LHCN-M2 (cell line): ENCODE data around the gene RBM33. TPM values are rescaled to one million over a fixed set of nuclear protein-coding genes. Genes with fewer than 3 reads are reported as not detected.

Source experiments
- DNase-seq: peaks from one replicate; pipeline ENCODE4 v3.0.0-alpha.2; 2012; ENCODE audit warnings: low read depth
- total RNA-seq: library from RNA; depleted of rRNA; stranded (reverse); fragments of >200 nt; gene quantifications from 2 replicates; pipeline ENCODE4 v1.2.3, GENCODE V29; 2014; rRNA removed

RBM33 gene
- total RNA-seq, 1 experiment from 2014 or later = 30.8 TPM

DNA sequence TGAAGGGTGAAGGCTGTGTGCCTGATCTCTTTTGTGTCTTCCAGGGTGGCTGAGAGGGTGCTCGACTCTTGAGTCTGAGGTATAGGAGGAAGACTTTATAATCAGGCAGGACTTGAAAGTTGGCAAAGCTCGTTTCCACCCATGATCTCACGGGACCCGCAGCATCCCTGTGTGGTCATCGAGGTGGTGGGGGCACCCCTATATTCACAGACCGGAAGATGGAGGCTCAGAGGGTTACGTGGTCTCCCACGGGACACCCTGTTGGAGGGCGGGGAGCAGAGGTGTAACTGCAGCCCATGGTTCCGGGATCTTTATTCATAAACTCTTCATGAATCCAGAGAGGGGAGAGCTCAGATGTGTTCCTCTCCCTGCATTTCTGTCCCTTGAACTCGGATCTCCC lies 177.4 kb downstream of the RBM33 start:
- no peak for DNase-seq

DNA sequence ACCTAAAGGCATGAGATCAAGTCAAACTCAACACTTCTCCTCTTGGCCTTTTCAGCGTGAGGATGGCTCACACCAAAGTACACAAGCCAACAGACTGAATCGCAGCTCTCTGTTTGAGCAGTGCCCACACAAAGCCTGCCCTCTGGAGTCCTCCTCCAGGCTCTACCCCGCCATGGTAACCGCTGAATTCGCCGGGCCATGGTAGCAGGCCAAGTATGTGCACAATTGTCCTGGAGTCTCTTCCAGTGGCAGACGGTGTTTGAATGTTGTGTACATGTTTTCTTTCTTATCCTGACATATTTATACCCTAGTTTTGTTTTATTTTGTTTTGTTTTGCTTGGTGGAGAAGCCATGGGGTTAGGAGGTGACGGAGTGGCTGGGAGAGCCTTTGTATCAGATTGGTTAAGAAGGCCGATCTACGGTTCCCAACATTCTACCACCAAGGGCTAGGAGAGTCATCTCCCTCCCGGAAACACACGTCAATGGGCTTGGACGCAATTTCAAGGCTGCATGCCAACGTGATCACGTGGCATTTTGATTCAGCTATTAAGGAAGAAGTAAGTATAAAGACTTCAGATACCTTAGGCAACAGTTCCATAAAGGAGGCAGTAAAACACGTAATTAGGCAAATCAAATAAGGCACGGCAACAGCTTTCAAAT lies 179.9 kb downstream of the RBM33 start:
- DNase-seq = peak; percentile 35

DNA sequence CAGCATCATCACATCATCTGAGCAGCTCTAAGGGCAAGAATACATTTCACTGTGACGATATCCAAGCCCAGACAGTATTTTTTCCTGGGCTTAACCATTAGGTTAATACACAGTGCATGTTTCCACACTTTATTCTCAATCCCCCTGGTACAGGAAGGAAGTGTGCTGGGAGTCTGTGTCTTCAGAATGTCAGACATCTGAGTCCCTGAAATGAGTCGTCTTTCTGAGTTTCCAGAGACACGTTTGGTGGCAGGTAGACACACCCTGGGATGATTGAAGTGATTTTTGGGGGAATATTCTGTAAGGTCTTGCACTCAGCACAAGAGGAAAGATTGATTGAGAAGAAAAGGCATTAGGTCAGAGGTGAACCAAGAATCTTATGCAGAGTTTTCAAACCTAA lies 180.9 kb downstream of the RBM33 start:
- no peak for DNase-seq

DNA sequence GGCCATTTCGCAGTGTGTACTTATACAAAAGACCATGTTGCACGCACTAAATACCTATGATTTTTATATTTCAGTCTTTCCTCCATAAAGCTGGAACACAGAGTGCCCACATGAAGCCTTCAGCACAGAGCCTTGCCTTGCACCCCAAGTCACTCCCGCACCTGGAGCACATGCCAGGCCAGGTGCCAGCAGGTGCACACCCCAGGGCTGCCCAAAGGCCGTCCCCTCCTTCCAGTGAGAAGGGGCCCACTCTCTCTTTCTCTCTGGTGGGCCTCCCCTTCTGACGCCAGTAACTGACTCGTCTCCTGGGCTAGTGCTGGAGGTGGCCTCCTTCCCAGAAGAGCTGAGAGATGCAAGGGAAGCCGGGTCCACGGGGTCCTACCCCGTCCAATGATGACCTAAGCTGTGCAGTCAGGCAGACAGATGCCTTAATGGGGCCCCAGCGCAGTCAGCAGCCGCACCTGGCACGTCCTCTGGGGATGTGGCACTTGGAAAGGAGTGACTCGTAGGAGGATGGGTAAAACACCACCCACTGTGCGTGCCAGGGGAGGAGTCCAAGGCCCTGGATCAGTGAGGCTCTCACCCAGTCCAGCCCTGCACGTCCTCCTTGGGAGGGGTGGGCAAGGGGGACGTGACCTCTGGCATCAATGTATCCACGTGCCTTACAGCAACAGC lies 185.5 kb downstream of the RBM33 start:
- no peak for DNase-seq

Other genes with a start within 250 kb of the RBM33 start
- 0.19 and 0.69 TPM in 2 replicates for gene EN2, start 186.5 kb upstream of the RBM33 start, total RNA-seq
- not detected in 2 replicates for gene CNPY1, start 98.1 kb upstream of the RBM33 start, total RNA-seq
- not detected in 2 replicates for gene SHH, start 167.8 kb downstream of the RBM33 start, total RNA-seq